Activated T-helper 2 cell treated with anti-CD3 and anti-CD28 coated beads, Interferon-gamma antibody, Interleukin-2, Interleukin-4, amounts not matched to agents 10 μg/mL and 5 μg/mL and 100 μg/mL, durations not matched to agents 14 hours and 24 hours and 36 hours (primary cell): Measurements from ENCODE around the gene CBFA2T3. TPM values are rescaled to one million over a fixed set of nuclear protein-coding genes. Genes with fewer than 3 reads are reported as not detected.

ENCODE experiments used
- DNase-seq: peaks from one replicate; pipeline ENCODE4 v3.0.0; 2021; ENCODE audit warnings: low spot score
- H3K27ac Mint-ChIP-seq: one replicate; pipeline ENCODE4 v1.8.0; 2021; ENCODE audit warnings: mixed read lengths
- H3K27me3 Mint-ChIP-seq: one replicate; pipeline ENCODE4 v1.8.0; 2021; ENCODE audit warnings: low read depth, mixed read lengths
- H3K36me3 Mint-ChIP-seq: one replicate; pipeline ENCODE4 v1.8.0; 2021; ENCODE audit warnings: low read depth, mixed read lengths
- H3K4me1 Mint-ChIP-seq: one replicate; pipeline ENCODE4 v1.8.0; 2021; ENCODE audit warnings: low read depth, mixed read lengths
- H3K4me3 Mint-ChIP-seq: one replicate; pipeline ENCODE4 v1.8.0; 2021; ENCODE audit warnings: low read depth, mild to moderate bottlenecking, moderate library complexity, mixed read lengths
- H3K9me3 Mint-ChIP-seq: one replicate; pipeline ENCODE4 v1.8.0; 2021; ENCODE audit warnings: mixed read lengths
- intact Hi-C: fragments of 100-400 bp; cut with micrococcal nuclease; formaldehyde crosslinking; loops from one replicate; pipeline ENCODE4 v1.15.1; 2023
- total RNA-seq: library from RNA; stranded (reverse); gene quantifications from 2 replicates; pipeline ENCODE4 v1.2.3, GENCODE V29; 2022

Gene CBFA2T3
- total RNA-seq, 1 donor from 2014 or later: 0.30 TPM

DNA sequence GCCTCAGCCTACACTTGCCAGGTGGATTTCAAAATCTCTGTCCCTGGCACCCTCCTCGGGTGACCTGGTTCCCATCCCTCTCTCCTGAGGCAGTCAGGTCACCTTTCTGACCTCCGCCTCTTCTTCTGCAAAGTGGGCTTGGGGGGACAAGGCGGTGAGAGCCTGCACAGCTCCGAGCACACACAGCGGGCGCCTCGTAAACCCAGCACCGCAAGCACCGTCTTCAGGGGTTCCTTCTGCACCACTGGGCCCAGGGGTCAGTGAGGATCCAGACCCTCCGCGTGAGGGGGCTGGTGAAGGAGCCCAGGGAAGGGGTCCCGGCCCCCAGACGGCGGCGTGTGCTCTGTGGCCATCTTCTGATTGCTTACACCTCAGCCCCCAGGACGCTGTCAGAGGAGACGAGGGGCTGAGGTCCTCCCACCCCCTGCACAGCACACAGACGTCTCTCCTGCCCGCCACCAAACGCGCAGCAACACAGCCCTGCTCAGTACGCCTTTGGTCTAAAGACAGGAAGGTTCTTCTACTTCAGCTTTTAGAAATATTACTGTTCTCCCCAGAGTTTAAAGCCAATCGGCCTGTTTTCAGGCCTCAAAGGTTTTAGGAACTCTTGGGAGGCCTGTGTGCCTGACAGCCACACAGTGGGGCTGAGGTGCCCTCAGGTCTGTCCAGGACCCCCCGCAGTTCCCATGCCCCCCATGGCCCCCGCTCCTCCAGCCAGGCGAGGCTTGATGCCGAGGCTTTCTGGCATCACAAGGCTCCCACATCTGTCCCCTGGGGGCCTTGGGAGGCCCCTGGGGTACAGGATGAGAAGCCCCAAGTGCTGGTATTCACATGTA lies 2.7 kb downstream of the CBFA2T3 start:
- Mint-ChIP-seq H3K4me1 (no peaks in the 10 kb centered on the region), H3K4me3 (no peak overlapping the region), H3K36me3 (no peaks in the 10 kb centered on the region), H3K27me3 (peaks cover 17% of the 10 kb centered on the region), H3K9me3 (no peaks in the 10 kb centered on the region), H3K27ac (no peak overlapping the region)
- DNase-seq: no peak
- intact Hi-C loops: no loop called here

DNA sequence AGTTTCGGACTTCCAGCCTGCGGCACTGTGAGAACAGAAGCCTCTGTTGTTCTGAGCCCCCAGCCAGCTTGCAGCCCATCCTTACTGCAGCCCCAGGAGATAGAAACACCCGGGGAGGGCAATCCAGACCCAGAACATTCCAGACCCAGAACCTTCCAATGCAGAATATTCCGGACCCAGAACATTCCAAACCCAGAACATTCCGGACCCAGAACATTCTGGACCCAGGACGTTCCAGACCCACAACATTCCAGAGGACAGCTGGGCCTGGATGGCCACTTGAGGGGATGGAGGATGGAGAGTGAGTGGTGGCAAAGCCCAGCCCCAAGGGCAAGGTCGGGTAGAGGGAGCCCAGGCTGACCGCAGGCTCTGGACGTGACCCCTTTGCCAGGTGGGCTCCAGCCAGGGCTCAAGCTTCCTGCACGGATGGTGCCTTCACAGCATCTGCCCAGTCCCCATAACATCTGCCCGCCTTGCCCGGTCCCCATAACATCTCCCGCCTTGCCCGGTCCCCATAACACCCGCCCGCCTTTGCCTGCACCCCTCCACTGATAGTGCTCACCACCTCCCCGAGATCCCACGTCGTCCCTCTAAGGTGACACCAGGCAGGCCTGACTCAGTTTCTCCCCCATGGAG lies 3.5 kb downstream of the CBFA2T3 start:
- no peak overlapping the region for H3K27ac Mint-ChIP-seq

DNA sequence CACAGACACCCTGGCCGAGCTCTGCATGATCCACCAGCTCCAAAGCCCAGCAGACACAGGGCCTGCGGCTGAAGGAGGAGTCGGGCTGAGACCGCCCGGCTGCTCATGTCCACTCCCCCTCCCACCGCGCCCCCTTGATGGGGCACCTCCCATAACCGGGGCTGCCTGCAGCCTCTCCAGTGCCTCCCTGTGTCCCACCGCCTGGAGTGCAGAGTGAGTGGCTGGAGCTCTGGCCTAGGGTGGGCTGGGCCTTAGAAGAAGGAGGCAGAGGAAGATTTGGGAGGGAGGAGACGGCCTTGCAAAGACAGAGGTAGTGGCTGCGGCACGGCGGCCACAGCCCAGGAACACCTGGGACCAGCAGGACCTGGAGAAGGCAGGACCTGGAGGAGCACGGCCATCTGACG lies 4.0 kb downstream of the CBFA2T3 start:
- H3K4me3 Mint-ChIP-seq: no peak overlapping the region
- no peak overlapping the region for H3K27ac Mint-ChIP-seq
- no peaks in the 10 kb centered on the region for H3K4me1 Mint-ChIP-seq
- intact Hi-C loops: no loop called here
- no peaks in the 10 kb centered on the region for H3K9me3 Mint-ChIP-seq
- no peak for DNase-seq
- H3K36me3 Mint-ChIP-seq: no peaks in the 10 kb centered on the region
- peaks cover 15% of the 10 kb centered on the region for H3K27me3 Mint-ChIP-seq

More for the DNA sequence above, 3.5 kb downstream of the CBFA2T3 start:
- H3K9me3 Mint-ChIP-seq: no peaks in the 10 kb centered on the region
- no peak overlapping the region for H3K4me3 Mint-ChIP-seq
- intact Hi-C loops: no loop called here
- H3K36me3 Mint-ChIP-seq: no peaks in the 10 kb centered on the region
- DNase-seq: no peak
- H3K27me3 Mint-ChIP-seq: peaks cover 15% of the 10 kb centered on the region
- no peaks in the 10 kb centered on the region for H3K4me1 Mint-ChIP-seq

DNA sequence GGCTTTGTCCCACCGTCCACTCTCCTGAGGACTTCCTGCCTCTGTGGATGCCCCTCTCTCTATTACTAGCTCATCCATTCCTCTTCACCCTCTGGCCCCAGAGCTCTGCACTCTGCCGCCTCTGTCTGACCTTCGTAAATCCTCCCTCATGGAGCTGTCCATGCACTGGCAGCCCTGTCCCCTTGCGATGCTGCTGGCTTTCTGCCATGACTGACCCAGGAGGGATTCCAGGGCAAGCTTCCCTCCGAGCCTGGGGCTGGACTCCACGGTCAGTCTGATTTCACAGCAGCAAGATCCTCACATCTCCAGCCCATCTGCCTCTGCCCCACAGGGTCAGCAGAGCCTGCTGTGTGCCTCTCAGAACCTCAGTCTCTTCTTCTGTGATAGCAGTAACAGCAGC lies 4.7 kb downstream of the CBFA2T3 start:
- peaks cover 2% of the 10 kb centered on the region for H3K4me1 Mint-ChIP-seq
- H3K9me3 Mint-ChIP-seq: no peaks in the 10 kb centered on the region
- no peak overlapping the region for H3K27ac Mint-ChIP-seq

DNA sequence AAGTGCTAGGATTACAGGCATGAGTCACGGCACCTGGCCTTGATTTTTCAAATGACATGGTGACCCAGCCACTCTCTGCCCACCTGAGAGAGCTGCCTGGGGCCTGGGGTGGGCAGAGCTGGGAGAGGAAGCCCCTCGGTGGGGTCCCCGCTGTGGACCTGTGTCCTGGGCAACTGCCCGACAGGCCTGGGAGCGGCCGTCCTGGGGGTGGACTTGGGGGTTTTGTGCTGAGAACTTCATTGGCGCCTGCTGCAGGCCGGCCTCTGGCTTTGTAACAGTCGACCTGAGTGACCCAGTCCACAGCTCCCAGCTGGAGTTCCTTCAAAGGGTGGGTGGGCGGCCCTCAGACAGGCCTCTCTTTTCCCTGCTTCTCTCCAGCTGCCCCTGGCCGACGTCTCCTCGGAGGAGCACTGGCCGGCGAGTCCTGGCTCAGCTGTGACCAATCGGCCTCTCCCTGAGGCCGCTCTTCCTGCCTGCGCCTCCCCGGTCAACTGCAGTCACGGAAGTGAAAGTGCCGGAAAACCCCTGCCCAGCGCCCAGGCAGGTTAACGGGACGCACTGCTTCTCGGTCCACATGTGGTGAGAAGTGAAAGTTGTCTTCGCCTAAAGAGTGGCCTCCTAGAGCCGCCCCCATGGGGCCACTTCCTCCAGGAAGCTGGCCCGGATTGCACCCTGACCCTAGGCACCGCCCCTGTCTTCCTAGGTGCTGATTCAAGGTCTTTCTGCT lies 5.5 kb downstream of the CBFA2T3 start:
- intact Hi-C loops: no loop called here
- Mint-ChIP-seq H3K27ac (no peak overlapping the region), H3K27me3 (peaks cover 18% of the 10 kb centered on the region), H3K4me1 (peaks cover 2% of the 10 kb centered on the region), H3K36me3 (no peaks in the 10 kb centered on the region), H3K9me3 (no peaks in the 10 kb centered on the region), H3K4me3 (no peak overlapping the region)
- DNase-seq: no peak

More for the DNA sequence above, 4.7 kb downstream of the CBFA2T3 start:
- no peak overlapping the region for H3K4me3 Mint-ChIP-seq
- H3K27me3 Mint-ChIP-seq: peaks cover 18% of the 10 kb centered on the region
- DNase-seq: no peak
- intact Hi-C loops: no loop called here
- no peaks in the 10 kb centered on the region for H3K36me3 Mint-ChIP-seq

DNA sequence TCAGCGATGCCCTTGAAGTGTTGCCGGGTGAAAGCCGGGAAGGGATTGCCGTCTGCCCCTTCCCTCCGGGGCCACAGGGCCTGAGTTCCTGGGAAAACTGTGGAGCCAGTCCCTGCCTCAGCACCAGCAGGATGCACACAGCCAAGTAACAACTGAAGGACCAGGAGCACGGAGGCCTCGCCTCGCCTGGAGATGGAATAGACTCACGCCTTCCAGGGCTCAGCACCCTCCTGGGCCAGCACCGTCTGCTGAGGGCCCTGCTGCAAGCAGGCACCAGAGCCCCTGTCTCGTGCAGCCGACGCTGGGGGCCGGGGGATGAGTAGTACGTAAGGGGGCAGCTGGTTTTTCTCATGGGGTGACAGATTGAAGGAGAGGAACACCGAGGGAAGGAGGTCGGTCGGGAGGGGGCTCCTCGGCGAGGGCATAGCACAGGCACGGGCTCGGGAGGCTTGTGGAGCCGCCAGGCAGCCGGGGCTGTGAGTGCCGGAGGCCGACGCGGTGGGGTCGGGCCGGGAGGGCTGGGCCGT lies 6.4 kb downstream of the CBFA2T3 start:
- Mint-ChIP-seq H3K36me3 (no peaks in the 10 kb centered on the region), H3K4me3 (no peak overlapping the region), H3K9me3 (no peaks in the 10 kb centered on the region), H3K27me3 (peaks cover 15% of the 10 kb centered on the region), H3K4me1 (peaks cover 2% of the 10 kb centered on the region), H3K27ac (no peak overlapping the region)
- DNase-seq: no peak
- intact Hi-C loops: no loop called here

DNA sequence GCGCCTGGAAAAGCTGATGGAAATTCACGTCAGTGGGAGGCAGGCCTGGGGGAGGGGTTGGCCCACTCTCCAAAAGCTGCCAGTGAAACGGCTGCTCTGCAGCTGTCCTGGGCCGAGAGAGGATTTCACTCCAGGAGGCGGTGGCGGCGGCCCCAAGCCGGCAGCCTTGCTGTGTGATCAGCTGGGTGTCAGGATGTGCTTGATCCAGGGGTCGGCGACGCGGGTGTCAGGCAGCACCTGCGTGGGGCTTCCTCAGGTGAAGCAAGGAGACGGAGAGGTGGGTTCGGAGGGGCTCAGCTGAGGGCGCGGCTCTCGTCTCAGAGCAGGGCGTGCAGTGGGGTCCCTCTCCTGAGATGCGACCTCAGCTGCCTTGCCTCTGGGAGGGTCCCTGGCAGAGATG lies 7.0 kb downstream of the CBFA2T3 start:
- intact Hi-C loops: no loop called here
- no peaks in the 10 kb centered on the region for H3K36me3 Mint-ChIP-seq
- DNase-seq: no peak
- H3K27ac Mint-ChIP-seq: no peak overlapping the region
- H3K4me3 Mint-ChIP-seq: no peak overlapping the region
- H3K9me3 Mint-ChIP-seq: no peaks in the 10 kb centered on the region
- H3K4me1 Mint-ChIP-seq: peaks cover 2% of the 10 kb centered on the region
- peaks cover 11% of the 10 kb centered on the region for H3K27me3 Mint-ChIP-seq

DNA sequence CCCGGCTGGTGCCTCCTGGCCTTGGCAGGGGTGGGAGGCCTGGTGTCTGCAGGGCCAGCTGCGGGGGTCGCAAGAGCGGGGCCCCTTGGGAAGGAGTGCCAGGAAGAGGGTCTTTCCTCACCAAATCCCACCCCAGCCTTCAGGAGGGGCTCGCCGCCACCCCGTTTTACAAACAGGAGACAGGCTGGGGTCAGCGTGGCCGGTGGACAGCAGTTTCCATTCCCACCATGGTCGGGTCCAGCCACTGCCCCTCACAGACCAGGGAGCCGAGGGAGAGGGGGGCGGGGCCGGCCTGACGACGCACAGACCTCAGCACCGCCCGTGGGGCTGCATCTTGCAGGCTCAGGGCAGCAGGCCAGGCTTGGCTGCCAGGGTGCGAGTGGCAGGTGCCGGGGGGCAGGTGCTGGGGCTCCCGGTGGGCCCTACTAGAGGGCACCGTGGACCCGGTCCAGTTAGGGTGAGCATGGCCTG lies 7.6 kb downstream of the CBFA2T3 start:
- peaks cover 11% of the 10 kb centered on the region for H3K27me3 Mint-ChIP-seq
- intact Hi-C loops: no loop called here
- no peaks in the 10 kb centered on the region for H3K9me3 Mint-ChIP-seq
- no peak overlapping the region for H3K4me3 Mint-ChIP-seq
- H3K27ac Mint-ChIP-seq: no peak overlapping the region
- peaks cover 2% of the 10 kb centered on the region for H3K4me1 Mint-ChIP-seq
- no peak for DNase-seq
- no peaks in the 10 kb centered on the region for H3K36me3 Mint-ChIP-seq

DNA sequence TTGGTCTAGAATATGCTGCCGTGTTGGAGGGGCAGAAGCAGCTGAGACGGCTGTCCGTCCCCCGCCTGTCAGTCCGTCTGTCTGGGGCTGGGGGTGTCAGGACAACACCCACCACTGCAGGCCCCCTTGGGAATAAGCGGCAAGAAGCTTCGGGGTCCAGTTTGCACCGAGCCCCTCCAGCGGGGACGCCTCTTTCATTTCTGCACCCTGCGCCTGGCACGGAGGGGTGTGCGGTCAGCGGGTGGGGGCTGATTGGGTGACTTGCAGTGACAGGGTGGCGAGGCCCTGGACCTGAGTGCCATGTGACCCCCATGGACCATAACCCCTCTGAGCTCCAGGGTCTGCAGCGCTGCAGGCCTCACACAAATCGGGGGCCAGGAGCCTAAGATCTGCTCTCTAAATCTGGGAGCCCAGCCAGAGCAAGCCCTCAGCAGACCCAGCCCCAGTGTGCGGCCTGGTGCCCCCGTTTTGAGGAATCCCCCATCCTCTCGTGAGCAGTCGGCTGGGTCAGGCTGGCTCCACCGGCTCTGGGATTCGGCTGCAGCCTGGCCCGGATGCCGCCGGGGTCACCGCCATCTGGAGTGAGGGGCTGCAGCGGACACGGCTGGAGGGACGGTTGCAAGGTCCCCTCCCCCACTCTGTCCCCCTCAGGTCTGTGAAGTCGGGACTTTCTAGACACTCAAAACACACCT lies 8.3 kb downstream of the CBFA2T3 start:
- H3K27ac Mint-ChIP-seq: no peak overlapping the region
- peaks cover 9% of the 10 kb centered on the region for H3K27me3 Mint-ChIP-seq
- H3K9me3 Mint-ChIP-seq: no peaks in the 10 kb centered on the region
- H3K36me3 Mint-ChIP-seq: no peaks in the 10 kb centered on the region
- no peak overlapping the region for H3K4me3 Mint-ChIP-seq
- intact Hi-C loops: no loop called here
- no peak for DNase-seq
- peaks cover 2% of the 10 kb centered on the region for H3K4me1 Mint-ChIP-seq

DNA sequence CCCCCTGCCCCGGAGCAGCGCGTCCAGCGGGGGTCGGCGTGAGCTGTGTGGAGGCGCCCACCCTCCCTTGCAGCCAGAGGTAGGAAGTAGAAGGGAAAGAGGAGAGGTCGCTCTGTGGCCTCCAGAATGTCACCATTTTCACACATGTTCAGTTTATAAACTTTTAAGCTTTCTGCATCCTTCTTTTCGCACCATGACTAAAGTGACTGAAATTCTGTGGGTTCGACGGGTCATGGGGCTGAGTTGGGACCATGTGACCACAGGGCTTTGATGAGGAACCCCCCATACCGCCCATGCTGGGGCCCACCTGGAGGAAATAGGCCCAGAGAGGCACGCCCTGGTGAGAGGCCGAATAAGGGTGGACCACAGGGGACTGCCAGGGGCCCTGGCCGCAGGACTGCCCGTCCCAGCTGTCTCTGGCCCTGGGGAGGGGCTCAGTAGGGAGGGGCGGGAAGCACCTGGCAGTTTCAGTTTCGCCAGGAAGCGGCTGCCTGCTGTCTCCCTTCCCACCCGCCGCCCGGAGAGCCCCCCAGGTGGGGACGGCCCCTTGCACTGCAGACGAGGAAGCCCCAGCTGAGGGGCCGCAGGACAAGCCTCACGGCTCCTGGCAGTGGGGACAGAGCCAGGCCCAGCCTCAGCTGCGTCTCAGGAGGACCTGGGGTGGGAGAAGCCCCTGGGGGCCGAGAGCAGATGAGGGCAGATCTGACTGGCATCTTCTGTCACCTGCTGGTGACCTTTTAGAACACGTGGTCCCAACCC lies 9.0 kb downstream of the CBFA2T3 start:
- Mint-ChIP-seq H3K27ac (no peak overlapping the region), H3K9me3 (no peaks in the 10 kb centered on the region), H3K27me3 (peaks cover 8% of the 10 kb centered on the region), H3K4me1 (peaks cover 2% of the 10 kb centered on the region), H3K36me3 (no peaks in the 10 kb centered on the region), H3K4me3 (no peak overlapping the region)
- DNase-seq: no peak
- intact Hi-C loops: no loop called here

DNA sequence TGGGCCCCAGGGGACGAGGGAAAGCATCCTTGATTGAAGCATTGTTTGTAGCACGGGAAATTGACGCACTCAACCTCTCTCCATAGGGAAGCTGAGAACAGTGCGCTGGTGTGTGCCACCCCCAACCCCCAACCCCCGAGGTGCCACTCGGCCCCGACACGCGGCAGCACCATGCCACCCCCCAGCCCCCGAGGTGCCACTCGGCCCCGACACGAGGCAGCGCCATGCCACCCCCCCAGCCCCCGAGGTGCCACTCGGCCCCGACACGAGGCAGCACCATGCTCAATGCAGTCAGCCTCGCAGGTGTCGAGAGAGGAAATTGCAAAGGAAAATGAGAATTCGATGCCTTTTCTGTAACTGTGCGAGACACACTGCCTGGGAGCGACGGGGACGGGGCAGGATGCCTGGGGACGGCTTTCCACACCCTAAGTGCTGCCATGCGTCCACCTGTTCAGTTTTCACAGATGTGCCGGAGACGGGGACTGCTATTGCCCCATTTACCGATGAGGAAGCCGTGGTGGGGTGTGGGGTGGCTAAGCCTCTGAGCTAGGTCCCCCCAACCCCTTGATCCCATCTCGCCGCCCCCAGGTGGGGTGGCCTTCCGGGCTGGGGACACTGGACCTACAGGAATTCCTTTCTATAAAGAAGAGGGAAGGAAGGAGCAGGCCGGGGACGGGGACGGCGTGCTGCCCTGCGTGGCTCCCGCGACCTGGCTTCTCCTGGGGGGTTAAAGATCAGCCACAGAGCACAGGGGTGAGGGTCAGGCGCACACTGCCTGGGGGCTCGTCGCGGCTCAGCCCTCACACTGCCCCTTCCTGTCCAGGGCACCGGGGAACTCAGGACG lies 9.8 kb downstream of the CBFA2T3 start:
- Mint-ChIP-seq H3K9me3 (no peaks in the 10 kb centered on the region), H3K4me1 (peaks cover 2% of the 10 kb centered on the region), H3K36me3 (no peaks in the 10 kb centered on the region), H3K27me3 (peaks cover 7% of the 10 kb centered on the region), H3K27ac (no peak overlapping the region), H3K4me3 (no peak overlapping the region)
- intact Hi-C loops: no loop called here
- no peak for DNase-seq
